ENCODE measurements around the gene CLEC9A. TPM values are rescaled to one million over a fixed set of nuclear protein-coding genes. Genes with fewer than 3 reads are reported as not detected.

Gene CLEC9A
- total RNA-seq, 2 donors from 2014 or later = not detected

- TF ChIP-seq CTCF (conservative IDR thresholded peaks at IDR 0.05) = no peak
- Histone ChIP-seq H3K36me3 (ENCODE audit: control insufficient read depth, insufficient read depth, low read length) (no peaks in the 10 kb centered on the region), H3K27me3 (ENCODE audit: control insufficient read depth, insufficient read depth, low read length, poor library complexity, severe bottlenecking) (no peaks in the 10 kb centered on the region), H3K27ac (ENCODE audit: low read depth, low read length) (no peak overlapping the region), H3K4me3 (ENCODE audit: low read length) (no peak overlapping the region), H3K9me3 (ENCODE audit: control insufficient read depth, low read length) (no peaks in the 10 kb centered on the region), H3K4me1 (ENCODE audit: control insufficient read depth, insufficient read depth, low read length) (no peaks in the 10 kb centered on the region), H3K9ac (ENCODE audit: extremely low read depth, low read length, poor library complexity, severe bottlenecking) (no peak overlapping the region)
- Mint-ChIP-seq H3K27me3 (ENCODE audit: insufficient read depth) (no peaks in the 10 kb centered on the region), H3K4me1 (peaks cover 3% of the 10 kb centered on the region), H3K27ac (no peak overlapping the region), H3K36me3 (ENCODE audit: low read depth) (no peaks in the 10 kb centered on the region), H3K9me3 (no peaks in the 10 kb centered on the region), H3K4me3 (no peak overlapping the region)
- WGBS, 2 experiments (ENCODE audit: insufficient coverage in 1 of 2, insufficient read length in 1 of 2) = 90 to 92% methylated on average over 2 to 4 of the region's 4 CpGs
- no peak for DNase-seq
Observed at GRCh38 chr12:10067264-10067663, 36.8 kb downstream of the CLEC9A start.

- H3K27ac ChIP-seq (ENCODE audit: low read depth, low read length) = no peak overlapping the region
- no peaks in the 10 kb centered on the region for H3K9me3 Mint-ChIP-seq
- no peak overlapping the region for H3K27ac Mint-ChIP-seq
- 63 to 80% methylated on average over 1 to 3 of the region's 3 CpGs for WGBS, 2 experiments (ENCODE audit: insufficient coverage in 1 of 2, insufficient read length in 1 of 2)
- H3K4me3 Mint-ChIP-seq = no peak overlapping the region
- H3K9ac ChIP-seq (ENCODE audit: extremely low read depth, low read length, poor library complexity, severe bottlenecking) = no peak overlapping the region
- H3K36me3 Mint-ChIP-seq (ENCODE audit: low read depth) = no peaks in the 10 kb centered on the region
- no peaks in the 10 kb centered on the region for H3K36me3 ChIP-seq (ENCODE audit: control insufficient read depth, insufficient read depth, low read length)
- H3K4me1 Mint-ChIP-seq = peaks cover 3% of the 10 kb centered on the region
- H3K27me3 Mint-ChIP-seq (ENCODE audit: insufficient read depth) = no peaks in the 10 kb centered on the region
- H3K4me3 ChIP-seq (ENCODE audit: low read length) = no peak overlapping the region
- no peak for DNase-seq
- H3K9me3 ChIP-seq (ENCODE audit: control insufficient read depth, low read length) = no peaks in the 10 kb centered on the region
- no peaks in the 10 kb centered on the region for H3K27me3 ChIP-seq (ENCODE audit: control insufficient read depth, insufficient read depth, low read length, poor library complexity, severe bottlenecking)
- no peaks in the 10 kb centered on the region for H3K4me1 ChIP-seq (ENCODE audit: control insufficient read depth, insufficient read depth, low read length)
- no peak for TF ChIP-seq CTCF (conservative IDR thresholded peaks at IDR 0.05)
Observed at GRCh38 chr12:10067942-10068341, 37.5 kb downstream of the CLEC9A start.

- Mint-ChIP-seq H3K27ac (no peak overlapping the region), H3K36me3 (ENCODE audit: low read depth) (no peaks in the 10 kb centered on the region), H3K9me3 (no peaks in the 10 kb centered on the region), H3K4me1 (peaks cover 3% of the 10 kb centered on the region), H3K27me3 (ENCODE audit: insufficient read depth) (no peaks in the 10 kb centered on the region), H3K4me3 (no peak overlapping the region)
- Histone ChIP-seq H3K9ac (ENCODE audit: extremely low read depth, low read length, poor library complexity, severe bottlenecking) (no peak overlapping the region), H3K4me1 (ENCODE audit: control insufficient read depth, insufficient read depth, low read length) (no peaks in the 10 kb centered on the region), H3K36me3 (ENCODE audit: control insufficient read depth, insufficient read depth, low read length) (no peaks in the 10 kb centered on the region), H3K4me3 (ENCODE audit: low read length) (no peak overlapping the region), H3K9me3 (ENCODE audit: control insufficient read depth, low read length) (no peaks in the 10 kb centered on the region), H3K27me3 (ENCODE audit: control insufficient read depth, insufficient read depth, low read length, poor library complexity, severe bottlenecking) (no peaks in the 10 kb centered on the region), H3K27ac (ENCODE audit: low read depth, low read length) (no peak overlapping the region)
- no peak for TF ChIP-seq CTCF (conservative IDR thresholded peaks at IDR 0.05)
- WGBS, 2 experiments (ENCODE audit: insufficient coverage in 1 of 2, insufficient read length in 1 of 2) = 88 to 100% methylated on average over 1 of the region's 1 CpG
- no peak for DNase-seq
Observed at GRCh38 chr12:10068644-10069043, 38.2 kb downstream of the CLEC9A start.

All from endodermal cell (in vitro differentiated cells).